B cell (primary cell): ENCODE data around the gene RBM27. TPM values are rescaled to one million over a fixed set of nuclear protein-coding genes. Genes with fewer than 3 reads are reported as not detected.

Source experiments
- ATAC-seq: fragments of 200-7000 bp; cut with Tn5 transposase; one replicate; pipeline ENCODE4 v1.10.0; 2021; ENCODE audit warnings: low read depth, mild to moderate bottlenecking, moderate number of reproducible peaks, moderate library complexity
- CTCF ChIA-PET: fragments of 350-600 bp; sonication (Branson Sonifier 250); formaldehyde crosslinking; loops from one replicate; lab custom pipeline; 2021; ENCODE audit warnings: antibody characterized with exemption, inconsistent platforms; lab: Charles Lee
- POLR2A ChIA-PET: fragments of 350-600 bp; sonication (Branson Sonifier 250); formaldehyde crosslinking; loops from one replicate; lab custom pipeline; 2021; ENCODE audit warnings: antibody characterized with exemption; lab: Charles Lee
- DNase-seq: peaks from one replicate; pipeline ENCODE4 v3.0.0; 2013
- H2AFZ ChIP-seq: 2 replicates; pipeline ENCODE4 v1.6.1; 2012; ENCODE audit warnings: mild to moderate bottlenecking, low read depth, low read length; ENCODE audit not compliant: insufficient read depth, poor library complexity, severe bottlenecking
- H3K27ac ChIP-seq, 2 donors: 1 replicate in 1 of 2; 2 replicates in 1 of 2; pipeline ENCODE4 v1.5.1; 2012 to 2013; ENCODE audit warnings: low read length in 2 of 2, mild to moderate bottlenecking in 2 of 2, moderate library complexity in 1 of 2
- H3K27me3 ChIP-seq, 4 experiments: fragments of 200-600 bp in 1 of 4; sonication (generic) in 1 of 4; replicated peaks in 1 of 4; 1 replicate in 2 of 4; 2 replicates in 2 of 4; pipeline versions ENCODE4 v1.6.1 to v1.7.0; 2013 to 2016; ENCODE audit warnings: low read length in 3 of 4, mild to moderate bottlenecking in 2 of 4, mixed read lengths in 1 of 4, moderate library complexity in 1 of 4; ENCODE audit not compliant: insufficient read depth in 4 of 4, control insufficient read depth in 3 of 4; ENCODE audit errors: control extremely low read depth in 1 of 4
- H3K36me3 ChIP-seq, 2 experiments: replicated peaks in 1 of 2; 1 replicate in 1 of 2; 2 replicates in 1 of 2; pipeline versions ENCODE4 v1.6.1 to v1.7.1; 2013; ENCODE audit warnings: low read length in 1 of 2; ENCODE audit not compliant: insufficient read depth in 2 of 2, control insufficient read depth in 1 of 2; ENCODE audit errors: control extremely low read depth in 1 of 2, extremely low read depth in 1 of 2
- H3K4me1 ChIP-seq, 2 donors: fragments of 200-600 bp in 1 of 2; sonication (generic) in 1 of 2; 1 replicate in 1 of 2; 2 replicates in 1 of 2; pipeline versions ENCODE4 v1.5.1 to v1.6.1; 2013 to 2017; ENCODE audit warnings: low read length in 2 of 2; ENCODE audit not compliant: control insufficient read depth in 2 of 2, insufficient read depth in 2 of 2
- H3K4me2 ChIP-seq: replicated peaks from 2 replicates; pipeline ENCODE3; 2012; ENCODE audit warnings: mild to moderate bottlenecking, low read depth, low read length; ENCODE audit not compliant: poor library complexity, severe bottlenecking
- H3K4me3 ChIP-seq, 5 experiments: fragments of 200-600 bp in 1 of 5; sonication (generic) in 1 of 5; 1 replicate in 3 of 5; 2 replicates in 2 of 5; pipeline versions ENCODE4 v1.5.1 to v1.7.0; 2011 to 2016; ENCODE audit warnings: low read length in 4 of 5, mild to moderate bottlenecking in 4 of 5, low read depth in 2 of 5, control low read depth in 1 of 5, moderate library complexity in 1 of 5; ENCODE audit not compliant: insufficient read depth in 1 of 5; ENCODE audit errors: control extremely low read depth in 1 of 5, extremely low read depth in 1 of 5
- H3K79me2 ChIP-seq: fragments of 200-600 bp; sonication (generic); one replicate; pipeline ENCODE4 v1.6.0; 2016; ENCODE audit warnings: low read length; ENCODE audit not compliant: control insufficient read depth, insufficient read depth
- H3K9ac ChIP-seq: fragments of 200-600 bp; sonication (generic); 2 replicates; pipeline ENCODE4 v1.6.1; 2017; ENCODE audit warnings: mild to moderate bottlenecking, low read length, moderate library complexity
- H3K9me3 ChIP-seq, 3 donors: one replicate each; pipeline versions ENCODE4 v1.6.1 to v1.7.1; 2013; ENCODE audit warnings: low read length in 2 of 3; ENCODE audit not compliant: control insufficient read depth in 2 of 3, insufficient read depth in 1 of 3; ENCODE audit errors: control extremely low read depth in 1 of 3
- H4K20me1 ChIP-seq: 2 replicates; pipeline ENCODE4 v1.6.0; 2012; ENCODE audit warnings: mild to moderate bottlenecking, low read length; ENCODE audit not compliant: insufficient read depth, control insufficient read depth, poor library complexity, severe bottlenecking
- H3K27ac Mint-ChIP-seq: one replicate; pipeline ENCODE4 v1.8.0; 2021; ENCODE audit warnings: mixed read lengths
- H3K27me3 Mint-ChIP-seq: one replicate; pipeline ENCODE4 v1.8.0; 2021; ENCODE audit warnings: mixed read lengths
- H3K4me1 Mint-ChIP-seq: one replicate; pipeline ENCODE4 v1.8.0; 2021; ENCODE audit warnings: mixed read lengths
- H3K4me3 Mint-ChIP-seq: one replicate; pipeline ENCODE4 v1.8.0; 2021; ENCODE audit warnings: mixed read lengths
- H3K9me3 Mint-ChIP-seq: one replicate; pipeline ENCODE4 v1.8.0; 2022; ENCODE audit warnings: mixed read lengths; ENCODE audit not compliant: insufficient read depth
- EZH2 ChIP-seq: IDR thresholded peaks from 2 replicates; pipeline ENCODE4 v1.6.1; 2012; ENCODE audit warnings: borderline replicate concordance, low read depth, mild to moderate bottlenecking, moderate library complexity, low read length; ENCODE audit not compliant: insufficient read depth, poor library complexity, severe bottlenecking
- WGBS: methylation state at CpG from one replicate; pipeline ENCODE4 v1.1.5; 2013; ENCODE audit warnings: missing lambda C conversion rate; ENCODE audit not compliant: insufficient coverage; 5-methylcytosine and 5-hydroxymethylcytosine counted together
- intact Hi-C: fragments of 100-400 bp; cut with micrococcal nuclease; formaldehyde crosslinking; loops from one replicate; pipeline ENCODE4 v1.10.0; 2022
- polyA plus RNA-seq: library from polyadenylated mRNA; depleted of rRNA; stranded (reverse); fragments of >200 nt; gene quantifications from 2 replicates; pipeline ENCODE4 v1.2.3, GENCODE V29; 2012
- total RNA-seq, 2 donors: library from RNA; stranded (reverse); fragments of 120-200 nt in 1 of 2; gene quantifications; 1 replicate in 1 of 2; 2 replicates in 1 of 2; pipeline versions ENCODE4 v1.2.3 to v1.2.4, GENCODE V29; 2013 to 2022
- TF ChIP-seq, protein P1 (sequence below): fragments of 200-600 bp; IDR thresholded peaks from one replicate; pipeline ENCODE4 v1.8.0; 2022; ENCODE audit warnings: antibody characterized with exemption, mild to moderate bottlenecking

The RBM27 gene
- total and polyA plus RNA-seq, 2 donors (not counting 1 experiment from before 2014, with no cell fraction given) = 7.4 to 28.7 TPM

DNA sequence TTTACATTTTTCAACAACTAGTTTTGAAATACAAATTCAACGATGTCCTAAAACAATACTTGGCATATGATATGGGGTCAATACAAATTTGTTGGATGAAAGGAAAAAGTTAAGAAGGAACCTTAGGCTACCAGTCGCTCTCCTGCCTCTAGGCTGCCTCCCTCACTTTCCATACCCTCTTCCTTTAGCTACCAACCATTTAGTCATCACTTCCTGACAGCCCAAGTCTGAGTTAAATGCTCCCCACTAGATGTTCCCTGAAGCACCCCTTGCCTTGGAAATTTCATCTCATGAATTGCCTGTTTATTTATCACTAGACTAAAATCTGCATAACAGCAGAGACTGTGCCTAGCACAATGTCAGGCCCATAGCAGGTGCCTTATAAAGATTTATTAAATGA, 18.2 kb upstream of the RBM27 start:
- H3K9ac ChIP-seq = no peak overlapping the region
- H4K20me1 ChIP-seq = no peaks in the 10 kb centered on the region
- ATAC-seq (no peak), DNase-seq (no peak)
- Mint-ChIP-seq H3K27me3 (peaks cover 8% of the 10 kb centered on the region), H3K4me1 (peaks cover 12% of the 10 kb centered on the region), H3K9me3 (no peaks in the 10 kb centered on the region), H3K4me3 (peak overlapping the region; percentile 32), H3K27ac (no peak overlapping the region)
- no CpG with 5 or more reads among the region's 2 CpGs for WGBS
- no peaks in the 10 kb centered on the region for H3K27me3 ChIP-seq
- no peak overlapping the region for H3K4me3 ChIP-seq
- peaks cover 23% of the 10 kb centered on the region for H3K79me2 ChIP-seq
- H3K36me3 ChIP-seq = peaks cover 0 to 1% of the 10 kb centered on the region in 2 experiments
- H2AFZ ChIP-seq = no peak overlapping the region
- ChIA-PET CTCF (no interaction called here), POLR2A (interaction anchor here (0.6 kb wide), 1 partner anchor 20 kb away, joined by 4 read pairs; no protein-coding TSS in a partner anchor)
- TF ChIP-seq, protein P1, sequence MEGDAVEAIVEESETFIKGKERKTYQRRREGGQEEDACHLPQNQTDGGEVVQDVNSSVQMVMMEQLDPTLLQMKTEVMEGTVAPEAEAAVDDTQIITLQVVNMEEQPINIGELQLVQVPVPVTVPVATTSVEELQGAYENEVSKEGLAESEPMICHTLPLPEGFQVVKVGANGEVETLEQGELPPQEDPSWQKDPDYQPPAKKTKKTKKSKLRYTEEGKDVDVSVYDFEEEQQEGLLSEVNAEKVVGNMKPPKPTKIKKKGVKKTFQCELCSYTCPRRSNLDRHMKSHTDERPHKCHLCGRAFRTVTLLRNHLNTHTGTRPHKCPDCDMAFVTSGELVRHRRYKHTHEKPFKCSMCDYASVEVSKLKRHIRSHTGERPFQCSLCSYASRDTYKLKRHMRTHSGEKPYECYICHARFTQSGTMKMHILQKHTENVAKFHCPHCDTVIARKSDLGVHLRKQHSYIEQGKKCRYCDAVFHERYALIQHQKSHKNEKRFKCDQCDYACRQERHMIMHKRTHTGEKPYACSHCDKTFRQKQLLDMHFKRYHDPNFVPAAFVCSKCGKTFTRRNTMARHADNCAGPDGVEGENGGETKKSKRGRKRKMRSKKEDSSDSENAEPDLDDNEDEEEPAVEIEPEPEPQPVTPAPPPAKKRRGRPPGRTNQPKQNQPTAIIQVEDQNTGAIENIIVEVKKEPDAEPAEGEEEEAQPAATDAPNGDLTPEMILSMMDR = no peak
- TF ChIP-seq EZH2 = no peak
- no peak overlapping the region for H3K4me2 ChIP-seq
- no peak overlapping the region for H3K27ac ChIP-seq
- intact Hi-C loops = no loop called here
- no peaks in the 10 kb centered on the region for H3K9me3 ChIP-seq
- peaks cover 5 to 17% of the 10 kb centered on the region in 2 donors for H3K4me1 ChIP-seq

DNA sequence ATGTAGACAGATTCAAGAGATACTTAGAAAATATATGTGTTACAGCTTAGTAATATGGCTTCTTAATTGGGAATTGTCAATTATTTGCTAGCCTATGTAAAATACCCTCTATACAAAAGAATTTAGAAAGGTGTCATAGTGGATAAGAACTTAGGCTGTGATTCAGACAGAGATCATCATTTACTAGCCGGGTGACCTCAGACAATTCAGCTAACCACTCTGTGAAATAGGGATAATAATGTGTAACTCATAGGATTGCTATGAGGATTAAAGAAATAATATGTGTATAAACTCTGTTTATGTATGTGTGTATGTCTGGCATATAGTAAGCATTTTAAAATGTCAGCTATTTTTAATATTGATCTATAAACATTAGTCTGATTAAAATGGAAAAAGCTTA, 15.0 kb upstream of the RBM27 start:
- H3K9me3 ChIP-seq = no peaks in the 10 kb centered on the region
- H3K27ac Mint-ChIP-seq = no peak overlapping the region
- no peaks in the 10 kb centered on the region for H3K79me2 ChIP-seq
- H3K4me3 ChIP-seq = no peak overlapping the region
- peaks cover 28% of the 10 kb centered on the region for H3K27me3 Mint-ChIP-seq
- no peak overlapping the region for H3K27ac ChIP-seq
- H3K36me3 ChIP-seq = no peaks in the 10 kb centered on the region
- intact Hi-C loops = no loop called here
- no peak for TF ChIP-seq EZH2
- TF ChIP-seq, protein P1 = no peak
- peaks cover 0 to 4% (median 0%) of the 10 kb centered on the region in 4 experiments for H3K27me3 ChIP-seq
- no CpG with 5 or more reads among the region's 1 CpG for WGBS
- no peak overlapping the region for H3K4me2 ChIP-seq
- H3K9me3 Mint-ChIP-seq = no peaks in the 10 kb centered on the region
- H3K4me3 Mint-ChIP-seq = no peak overlapping the region
- no peak overlapping the region for H2AFZ ChIP-seq
- no peak for ATAC-seq
- H3K9ac ChIP-seq = no peak overlapping the region
- no peak for DNase-seq
- H3K4me1 ChIP-seq = no peaks in the 10 kb centered on the region
- CTCF ChIA-PET = no interaction called here
- no peaks in the 10 kb centered on the region for H3K4me1 Mint-ChIP-seq
- H4K20me1 ChIP-seq = no peaks in the 10 kb centered on the region
- POLR2A ChIA-PET = no interaction called here
